HG03469 (cell line): ENCODE measurements around the gene EFCAB6.

Source experiments
- ATAC-seq: cut with Tn5 transposase; IDR thresholded peaks from one replicate; pipeline ENCODE4 v1.9.1; 2021; ENCODE audit warnings: mild to moderate bottlenecking, moderate library complexity, moderate number of reproducible peaks; ENCODE audit not compliant: unreplicated experiment

Gene EFCAB6

GRCh38 chr22:43747877-43748276, 64.2 kb downstream of the EFCAB6 start:
- ATAC-seq, result no peak

DNA sequence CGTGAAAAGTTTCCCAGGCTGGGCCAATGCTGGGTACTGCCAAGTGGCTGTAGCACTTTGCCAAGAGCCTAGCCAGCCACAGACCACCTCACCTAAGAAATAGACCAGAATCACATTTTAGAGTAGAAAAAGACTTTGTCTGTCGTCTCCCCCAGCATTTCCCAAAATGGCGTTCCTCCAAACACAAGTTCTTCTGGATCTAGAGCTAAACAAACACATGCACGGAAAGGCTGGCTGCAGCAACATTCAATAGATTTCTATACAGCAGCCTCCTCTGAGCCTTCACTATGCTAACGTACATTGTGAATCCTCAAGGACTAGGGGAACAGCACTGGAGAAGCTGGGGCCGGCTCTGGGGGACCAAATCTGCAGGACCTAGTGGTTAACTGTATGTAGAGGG, 65.0 kb downstream of the EFCAB6 start:
- no peak for ATAC-seq

DNA sequence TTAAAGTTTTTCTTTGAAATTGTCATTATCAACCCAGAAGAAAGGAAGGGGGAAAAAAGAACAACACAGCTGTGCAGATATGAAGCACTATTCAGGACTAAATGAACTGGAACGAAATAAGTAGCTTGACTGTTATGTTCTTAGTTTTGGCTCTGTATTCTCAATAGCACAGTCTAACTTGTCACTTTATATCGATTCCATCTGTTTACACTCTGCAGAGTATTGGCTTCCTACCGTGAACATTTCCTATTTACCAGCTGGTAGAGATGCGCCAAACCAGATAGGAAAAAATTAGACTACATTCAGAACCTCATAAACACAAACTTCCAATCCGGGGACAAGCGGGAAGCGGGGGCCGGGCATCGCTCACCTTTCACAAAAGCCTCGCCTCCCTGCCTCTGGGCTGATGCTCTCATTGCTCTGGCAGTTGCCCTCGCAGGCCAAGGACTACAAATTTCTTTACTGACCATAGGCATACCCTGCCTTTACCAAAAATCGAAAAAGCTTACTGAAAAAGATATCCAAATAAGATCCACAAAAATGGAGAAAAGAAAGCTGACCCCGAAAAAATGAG, 66.2 kb downstream of the EFCAB6 start:
- no peak for ATAC-seq

GRCh38 chr22:43745411-43745770, 66.7 kb downstream of the EFCAB6 start:
- ATAC-seq, result no peak

- ATAC-seq, result no peak
Measured at GRCh38 chr22:43744700-43745410, 67.2 kb downstream of the EFCAB6 start.

- ATAC-seq, result no peak
Measured at GRCh38 chr22:43743929-43744643, 68.0 kb downstream of the EFCAB6 start.

DNA sequence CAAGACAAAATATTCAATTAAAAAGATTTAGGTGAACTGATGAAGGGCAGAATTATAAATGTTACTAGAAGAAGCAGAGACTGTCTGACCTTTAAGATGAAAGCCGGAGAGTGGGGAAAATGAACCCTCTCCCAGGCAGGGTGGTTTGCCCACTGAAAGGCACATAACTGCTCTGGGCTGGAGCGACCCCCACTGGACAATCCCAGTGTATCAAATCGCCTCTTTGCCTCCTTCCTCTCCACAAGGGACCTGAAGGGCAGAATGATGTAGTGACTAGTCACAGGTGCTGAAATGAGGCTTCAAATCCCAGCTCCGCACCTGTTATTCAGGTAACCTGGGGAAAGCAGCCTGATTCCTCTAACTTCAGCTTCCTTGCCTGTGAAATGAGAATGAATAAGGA, 69.0 kb downstream of the EFCAB6 start:
- ATAC-seq, result no peak

GRCh38 chr22:43742154-43742950, 69.8 kb downstream of the EFCAB6 start:
- ATAC-seq, result no peak

- no peak for ATAC-seq
Measured at GRCh38 chr22:43740587-43741270, 71.4 kb downstream of the EFCAB6 start.

DNA sequence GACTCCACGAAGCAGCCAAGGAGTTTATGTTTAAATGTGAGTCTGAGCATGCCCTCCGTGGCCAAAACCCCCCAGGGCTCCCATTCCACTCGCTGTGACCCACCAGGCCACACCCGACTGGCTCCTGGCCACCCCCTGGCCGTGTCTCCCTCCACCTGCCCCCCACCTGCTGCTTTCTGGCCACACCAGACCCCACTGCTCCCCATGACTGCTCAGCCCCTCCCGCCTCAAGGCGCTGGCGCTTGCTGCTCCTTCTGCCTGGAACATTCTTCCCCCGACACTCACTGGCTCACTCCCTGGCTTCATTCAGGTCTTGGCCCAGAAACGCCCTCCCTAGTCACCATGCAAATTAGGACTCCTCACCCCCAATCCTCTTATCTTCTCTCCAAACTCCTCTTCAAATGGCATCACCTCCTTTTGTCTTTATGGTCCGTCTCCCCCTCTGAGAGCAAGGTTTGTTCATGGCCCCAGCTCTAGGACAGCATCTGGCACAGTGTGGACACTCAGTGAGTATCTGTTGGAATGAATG, 72.2 kb downstream of the EFCAB6 start:
- ATAC-seq, result no peak

DNA sequence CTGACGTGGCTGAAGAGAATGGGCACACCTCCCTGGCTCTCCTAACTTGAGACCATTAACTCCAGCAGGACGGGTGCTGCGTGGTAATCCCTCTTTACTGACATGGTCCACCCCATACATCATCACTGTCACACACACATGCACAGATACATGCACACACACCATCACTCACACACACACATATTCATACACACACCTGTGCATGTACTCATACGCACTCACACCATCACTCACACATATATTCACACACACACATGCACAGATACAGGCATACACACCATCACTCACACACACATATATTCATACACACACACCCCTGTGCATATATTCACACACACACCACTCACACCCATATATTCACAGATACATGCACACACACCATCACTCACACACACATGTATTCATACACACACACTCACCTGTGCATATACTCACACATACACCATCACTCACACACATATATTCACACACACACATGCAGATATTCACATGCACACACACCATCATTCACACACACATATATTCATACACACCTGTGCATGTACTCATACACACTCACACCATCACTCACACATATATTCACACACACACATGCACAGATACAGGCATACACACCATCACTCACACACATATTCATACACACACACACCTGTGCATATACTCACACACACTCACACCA, 74.8 kb downstream of the EFCAB6 start:
- ATAC-seq, result no peak

- no peak for ATAC-seq
Measured at GRCh38 chr22:43736651-43737050, 75.5 kb downstream of the EFCAB6 start.

- ATAC-seq, result no peak
Measured at GRCh38 chr22:43734370-43735150, 77.5 kb downstream of the EFCAB6 start.

- no peak for ATAC-seq
Measured at GRCh38 chr22:43733138-43733537, 79.0 kb downstream of the EFCAB6 start.

DNA sequence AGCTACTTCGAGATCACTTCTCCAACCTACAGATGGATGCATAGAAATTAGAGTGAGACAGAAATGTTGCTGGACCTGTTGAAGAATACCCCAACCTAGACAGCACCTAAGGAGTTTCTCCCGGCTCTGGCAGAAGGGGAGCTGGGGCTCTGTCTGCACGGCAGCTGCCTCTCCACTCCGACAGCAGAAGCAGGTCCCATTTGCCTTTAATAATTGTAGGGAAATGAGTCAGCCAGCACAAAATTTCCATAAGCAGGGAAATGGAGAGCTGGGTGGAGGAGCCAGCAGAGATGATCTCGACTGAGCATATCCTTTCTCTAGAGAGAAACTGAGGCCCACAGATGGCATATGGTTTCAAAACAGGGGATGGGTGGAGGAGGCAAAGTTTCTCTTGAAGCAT, 80.1 kb downstream of the EFCAB6 start:
- ATAC-seq, result no peak

DNA sequence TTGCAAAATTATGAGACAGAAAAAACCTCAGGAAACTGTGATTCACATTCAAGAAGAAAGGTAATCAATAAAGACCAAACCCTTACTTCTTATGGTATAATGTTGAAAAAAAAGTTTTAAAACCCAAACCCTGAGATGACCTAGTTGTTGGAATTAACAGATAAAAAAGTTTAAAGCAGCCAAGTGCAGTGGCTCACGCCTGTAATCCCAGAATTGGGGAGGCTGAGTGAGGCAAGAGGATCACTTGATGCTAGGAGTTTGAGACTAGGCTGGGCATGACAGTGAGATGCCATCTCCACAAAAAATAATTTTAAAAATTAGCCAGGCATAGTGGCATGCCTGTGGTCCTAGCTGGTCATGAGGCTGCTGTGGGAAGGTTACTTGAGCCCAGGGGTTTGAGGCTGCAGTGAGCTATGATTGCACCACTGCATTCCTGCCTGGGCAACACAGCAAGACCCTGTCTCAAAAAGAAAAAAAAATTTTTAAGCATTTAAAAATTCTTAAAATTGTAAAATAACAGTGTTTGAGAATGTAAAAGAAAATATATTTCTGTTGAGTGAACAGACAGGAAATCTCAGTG, 85.1 kb downstream of the EFCAB6 start:
- no peak for ATAC-seq

- no peak for ATAC-seq
Measured at GRCh38 chr22:43726322-43726721, 85.8 kb downstream of the EFCAB6 start.

DNA sequence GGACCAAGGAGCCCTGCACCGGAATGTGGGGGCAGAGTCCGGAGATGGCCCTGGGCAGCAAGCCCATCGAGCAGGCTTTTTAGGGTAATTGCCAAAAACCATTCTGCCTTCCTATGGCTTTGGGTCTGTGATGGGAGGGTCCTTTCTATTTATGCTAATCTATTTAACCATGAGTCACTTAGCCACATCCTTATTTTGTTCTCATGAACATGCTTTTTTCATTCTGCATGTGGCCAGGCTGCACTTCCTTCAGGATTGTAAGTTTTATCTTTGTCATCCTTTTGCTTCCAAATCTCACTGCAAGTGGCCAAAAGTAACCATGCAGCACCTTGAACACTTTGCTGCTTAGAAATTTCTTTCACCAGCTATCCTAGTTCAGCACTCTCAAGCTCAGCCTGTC, 88.3 kb downstream of the EFCAB6 start:
- no peak for ATAC-seq

DNA sequence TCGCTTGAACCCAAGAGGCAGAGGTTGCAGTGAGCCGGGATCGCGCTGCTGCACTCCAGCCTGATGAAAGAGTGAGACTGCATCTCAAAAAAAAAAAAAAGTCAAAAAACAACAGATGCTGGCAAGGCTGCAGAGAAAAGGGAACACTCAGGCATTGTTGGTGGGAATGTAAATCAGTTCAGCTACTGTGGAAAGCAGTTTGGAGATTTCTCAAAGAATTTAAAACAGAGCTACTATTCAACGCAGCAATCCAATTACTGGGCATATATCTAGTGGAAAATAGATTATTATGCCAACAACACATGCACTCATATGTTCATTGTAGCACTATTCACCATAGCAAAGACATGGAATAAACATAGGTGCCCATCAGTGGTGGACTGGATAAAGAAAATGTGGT, 89.7 kb downstream of the EFCAB6 start:
- no peak for ATAC-seq
